ENCODE measurements around the gene HEPHL1. TPM values are rescaled to one million over a fixed set of nuclear protein-coding genes. Genes with fewer than 3 reads are reported as not detected.

Gene HEPHL1
- total RNA-seq, 2 experiments from 2014 or later: not detected

GRCh38 chr11:94028436-94028835 is 7.3 kb downstream of the HEPHL1 start:
- intact Hi-C loops (cut with micrococcal nuclease): no loop called here
- H3K36me3 Mint-ChIP-seq (ENCODE audit: low read depth): no peaks in the 10 kb centered on the region
- H3K27ac Mint-ChIP-seq: no peak overlapping the region
- no peak overlapping the region for H3K4me3 Mint-ChIP-seq
- peaks cover 6% of the 10 kb centered on the region for H3K27me3 Mint-ChIP-seq (ENCODE audit: low read depth)
- CTCF ChIA-PET: no interaction called here
- no peak for DNase-seq
- no peaks in the 10 kb centered on the region for H3K4me1 Mint-ChIP-seq (ENCODE audit: low read depth)
- no peaks in the 10 kb centered on the region for H3K9me3 Mint-ChIP-seq

DNA sequence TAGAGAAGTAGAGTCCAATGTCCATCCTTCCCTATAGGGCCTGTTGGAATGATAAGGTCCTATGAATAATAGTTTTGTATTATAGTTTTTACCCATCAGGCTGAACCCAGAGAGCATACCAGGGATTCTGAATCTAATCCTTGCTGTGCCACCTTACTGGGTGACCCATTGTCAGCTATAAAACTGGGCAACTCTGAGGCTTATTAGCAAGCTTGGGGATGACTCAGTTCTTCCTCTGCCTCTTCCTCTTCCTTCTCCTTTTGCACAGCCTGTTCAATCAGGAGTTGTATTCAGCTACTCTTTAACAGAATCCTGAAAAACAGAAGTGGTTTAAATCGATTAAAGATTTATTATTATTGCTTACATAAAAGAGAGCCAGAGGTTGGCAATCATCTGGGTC is 8.9 kb downstream of the HEPHL1 start:
- intact Hi-C loops (cut with micrococcal nuclease): no loop called here
- Mint-ChIP-seq H3K27ac (no peak overlapping the region), H3K27me3 (ENCODE audit: low read depth) (peaks cover 9% of the 10 kb centered on the region), H3K36me3 (ENCODE audit: low read depth) (no peaks in the 10 kb centered on the region), H3K4me1 (ENCODE audit: low read depth) (no peaks in the 10 kb centered on the region), H3K9me3 (no peaks in the 10 kb centered on the region), H3K4me3 (no peak overlapping the region)
- CTCF ChIA-PET: no interaction called here
- no peak for DNase-seq

DNA sequence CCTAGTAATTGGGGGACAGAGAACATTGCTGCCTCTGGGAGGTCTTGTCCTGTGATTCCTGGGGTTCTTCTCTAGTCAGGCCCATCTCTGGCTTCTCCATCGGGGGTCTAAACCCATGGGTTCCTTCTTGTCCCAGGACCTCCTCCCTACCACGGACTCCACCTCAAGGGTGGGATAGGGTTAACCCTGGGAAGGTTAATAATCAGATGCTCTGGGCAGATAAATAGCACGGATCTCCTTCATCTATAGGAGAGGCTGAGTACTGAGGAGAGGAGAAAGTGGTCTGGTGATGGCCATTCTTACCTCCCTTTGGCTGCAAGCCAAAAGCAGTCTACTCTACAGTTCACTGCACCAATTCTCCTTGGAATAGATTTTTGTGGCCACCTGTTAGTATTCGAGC is 10.5 kb downstream of the HEPHL1 start:
- Mint-ChIP-seq H3K36me3 (ENCODE audit: low read depth) (no peaks in the 10 kb centered on the region), H3K27ac (no peak overlapping the region), H3K27me3 (ENCODE audit: low read depth) (peaks cover 9% of the 10 kb centered on the region), H3K9me3 (peaks cover 3% of the 10 kb centered on the region), H3K4me1 (ENCODE audit: low read depth) (no peaks in the 10 kb centered on the region), H3K4me3 (no peak overlapping the region)
- intact Hi-C loops (cut with micrococcal nuclease): no loop called here
- no peak for DNase-seq
- CTCF ChIA-PET: no interaction called here

DNA sequence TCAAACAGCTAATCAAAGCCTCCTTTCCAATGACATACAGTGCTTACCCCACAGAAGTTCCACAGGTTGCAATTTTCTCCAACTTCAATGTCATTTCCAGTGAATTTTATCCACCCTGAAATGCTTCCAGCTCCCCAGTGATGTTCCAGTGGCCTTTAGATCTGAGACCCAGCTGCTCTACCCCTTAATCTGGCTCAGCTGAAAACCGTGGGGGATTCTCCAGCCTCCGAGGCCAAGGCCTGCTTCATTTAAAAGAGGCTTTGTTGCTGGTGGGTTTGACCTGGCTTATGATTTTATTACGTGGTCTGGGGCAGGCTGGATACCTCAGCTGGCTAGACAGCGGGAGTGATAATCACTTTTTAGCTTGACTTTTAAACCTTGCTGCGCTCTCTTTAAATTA is 10.9 kb downstream of the HEPHL1 start:
- peaks cover 9% of the 10 kb centered on the region for H3K27me3 Mint-ChIP-seq (ENCODE audit: low read depth)
- peaks cover 3% of the 10 kb centered on the region for H3K9me3 Mint-ChIP-seq
- no peaks in the 10 kb centered on the region for H3K4me1 Mint-ChIP-seq (ENCODE audit: low read depth)
- H3K27ac Mint-ChIP-seq: no peak overlapping the region
- no peak for DNase-seq
- intact Hi-C loops (cut with micrococcal nuclease): no loop called here
- CTCF ChIA-PET: no interaction called here
- H3K4me3 Mint-ChIP-seq: no peak overlapping the region
- no peaks in the 10 kb centered on the region for H3K36me3 Mint-ChIP-seq (ENCODE audit: low read depth)

- H3K27me3 Mint-ChIP-seq (ENCODE audit: low read depth): peaks cover 9% of the 10 kb centered on the region
- H3K36me3 Mint-ChIP-seq (ENCODE audit: low read depth): no peaks in the 10 kb centered on the region
- H3K4me3 Mint-ChIP-seq: no peak overlapping the region
- no peak overlapping the region for H3K27ac Mint-ChIP-seq
- no peaks in the 10 kb centered on the region for H3K4me1 Mint-ChIP-seq (ENCODE audit: low read depth)
- DNase-seq: no peak
- H3K9me3 Mint-ChIP-seq: peaks cover 3% of the 10 kb centered on the region
- CTCF ChIA-PET: interaction anchor here (0.6 kb wide), 1 partner anchor 408 kb away, joined by 3 read pairs; no protein-coding TSS in a partner anchor
- intact Hi-C loops (cut with micrococcal nuclease): no loop called here
Observed at GRCh38 chr11:94032725-94033124, 11.6 kb downstream of the HEPHL1 start.

- CTCF ChIA-PET: interaction anchor here (0.8 kb wide), 1 partner anchor 279 kb away, joined by 3 read pairs; no protein-coding TSS in a partner anchor
- no peak overlapping the region for H3K4me3 Mint-ChIP-seq
- no peak for DNase-seq
- H3K27me3 Mint-ChIP-seq (ENCODE audit: low read depth): peaks cover 6% of the 10 kb centered on the region
- H3K4me1 Mint-ChIP-seq (ENCODE audit: low read depth): no peaks in the 10 kb centered on the region
- H3K36me3 Mint-ChIP-seq (ENCODE audit: low read depth): no peaks in the 10 kb centered on the region
- H3K27ac Mint-ChIP-seq: no peak overlapping the region
- peaks cover 3% of the 10 kb centered on the region for H3K9me3 Mint-ChIP-seq
- intact Hi-C loops (cut with micrococcal nuclease): no loop called here
Observed at GRCh38 chr11:94034207-94034606, 13.1 kb downstream of the HEPHL1 start.

GRCh38 chr11:94036096-94036495 is 14.9 kb downstream of the HEPHL1 start:
- Mint-ChIP-seq H3K9me3 (peaks cover 3% of the 10 kb centered on the region), H3K36me3 (ENCODE audit: low read depth) (no peaks in the 10 kb centered on the region), H3K27ac (no peak overlapping the region), H3K4me1 (ENCODE audit: low read depth) (no peaks in the 10 kb centered on the region), H3K4me3 (no peak overlapping the region), H3K27me3 (ENCODE audit: low read depth) (peaks cover 5% of the 10 kb centered on the region)
- CTCF ChIA-PET: no interaction called here
- DNase-seq: no peak
- intact Hi-C loops (cut with micrococcal nuclease): no loop called here

DNA sequence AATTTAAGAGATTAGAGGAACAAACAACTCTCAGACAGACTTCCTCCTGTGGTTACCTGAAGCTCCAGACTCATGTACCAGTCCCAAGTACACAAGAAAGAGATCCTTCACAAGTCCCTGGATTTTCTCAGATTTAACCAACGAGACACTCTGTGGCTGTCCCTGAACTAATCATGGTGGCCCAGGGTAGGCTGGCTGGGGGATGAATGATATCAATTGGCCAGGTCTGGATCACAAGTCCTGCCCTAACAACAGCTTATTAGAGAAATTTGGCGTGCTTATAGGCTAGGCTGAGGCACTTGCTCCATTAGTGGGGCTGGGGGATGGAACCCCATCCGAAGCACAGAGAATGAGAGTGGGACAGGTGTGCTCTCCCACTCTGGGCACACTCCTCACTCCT is 22.1 kb downstream of the HEPHL1 start:
- no peaks in the 10 kb centered on the region for H3K9me3 Mint-ChIP-seq
- H3K36me3 Mint-ChIP-seq (ENCODE audit: low read depth): no peaks in the 10 kb centered on the region
- no peaks in the 10 kb centered on the region for H3K27me3 Mint-ChIP-seq (ENCODE audit: low read depth)
- CTCF ChIA-PET: no interaction called here
- no peak overlapping the region for H3K4me3 Mint-ChIP-seq
- H3K4me1 Mint-ChIP-seq (ENCODE audit: low read depth): no peaks in the 10 kb centered on the region
- no peak overlapping the region for H3K27ac Mint-ChIP-seq
- DNase-seq: no peak
- intact Hi-C loops (cut with micrococcal nuclease): no loop called here

DNA sequence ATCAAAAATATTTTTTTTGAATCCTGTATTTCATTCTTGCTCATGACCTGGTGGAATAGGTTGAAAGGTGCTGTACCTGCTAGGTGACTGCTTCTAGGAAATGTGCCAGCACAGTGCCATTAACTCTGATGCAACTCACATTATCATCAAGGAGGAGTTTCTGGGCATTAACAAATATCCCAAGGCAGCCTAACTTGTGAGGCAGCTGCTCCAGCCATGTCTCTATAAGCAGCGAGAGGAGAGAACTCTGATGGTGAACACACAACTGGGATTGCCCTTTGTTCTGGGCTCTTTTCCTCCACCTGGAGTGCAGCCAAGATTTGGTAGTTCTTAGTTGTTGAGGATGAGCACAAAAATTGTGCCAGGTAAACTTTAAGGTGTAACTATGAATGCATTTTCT is 25.6 kb downstream of the HEPHL1 start:
- intact Hi-C loops (cut with micrococcal nuclease): no loop called here
- no peak overlapping the region for H3K4me3 Mint-ChIP-seq
- H3K27me3 Mint-ChIP-seq (ENCODE audit: low read depth): no peaks in the 10 kb centered on the region
- no peaks in the 10 kb centered on the region for H3K9me3 Mint-ChIP-seq
- no peaks in the 10 kb centered on the region for H3K4me1 Mint-ChIP-seq (ENCODE audit: low read depth)
- DNase-seq: no peak
- CTCF ChIA-PET: no interaction called here
- no peak overlapping the region for H3K27ac Mint-ChIP-seq
- no peaks in the 10 kb centered on the region for H3K36me3 Mint-ChIP-seq (ENCODE audit: low read depth)

- no peaks in the 10 kb centered on the region for H3K9me3 Mint-ChIP-seq
- H3K27ac Mint-ChIP-seq: no peak overlapping the region
- peaks cover 1% of the 10 kb centered on the region for H3K27me3 Mint-ChIP-seq (ENCODE audit: low read depth)
Observed at GRCh38 chr11:94048032-94048709, 27.0 kb downstream of the HEPHL1 start.

DNA sequence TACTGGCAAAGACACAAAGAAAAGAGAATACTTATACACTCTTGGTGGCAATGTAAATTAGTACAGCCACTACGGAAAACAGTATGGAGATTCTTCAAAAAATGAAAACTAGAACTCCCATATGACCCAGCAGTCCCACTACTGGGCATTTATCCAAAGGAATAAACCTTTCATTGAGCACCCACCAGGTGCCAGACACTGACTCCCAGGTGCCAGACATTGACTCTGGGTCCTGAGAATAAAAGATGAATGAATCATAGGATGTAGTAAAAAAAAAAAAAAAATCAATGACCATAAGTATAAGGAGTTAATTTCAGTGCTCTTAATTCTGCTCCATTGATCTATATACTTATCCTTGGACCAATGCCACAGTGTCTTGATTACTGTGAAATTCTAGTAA is 28.2 kb downstream of the HEPHL1 start:
- no peak for DNase-seq
- CTCF ChIA-PET: no interaction called here
- Mint-ChIP-seq H3K27ac (no peak overlapping the region), H3K4me3 (no peak overlapping the region), H3K36me3 (ENCODE audit: low read depth) (no peaks in the 10 kb centered on the region), H3K4me1 (ENCODE audit: low read depth) (no peaks in the 10 kb centered on the region), H3K9me3 (no peaks in the 10 kb centered on the region), H3K27me3 (ENCODE audit: low read depth) (peaks cover 1% of the 10 kb centered on the region)
- intact Hi-C loops (cut with micrococcal nuclease): no loop called here

More at GRCh38 chr11:94048032-94048709, 27.0 kb downstream of the HEPHL1 start:
- H3K4me3 Mint-ChIP-seq: no peak overlapping the region
- intact Hi-C loops (cut with micrococcal nuclease): no loop called here
- CTCF ChIA-PET: no interaction called here
- DNase-seq: no peak
- H3K4me1 Mint-ChIP-seq (ENCODE audit: low read depth): no peaks in the 10 kb centered on the region
- no peaks in the 10 kb centered on the region for H3K36me3 Mint-ChIP-seq (ENCODE audit: low read depth)

DNA sequence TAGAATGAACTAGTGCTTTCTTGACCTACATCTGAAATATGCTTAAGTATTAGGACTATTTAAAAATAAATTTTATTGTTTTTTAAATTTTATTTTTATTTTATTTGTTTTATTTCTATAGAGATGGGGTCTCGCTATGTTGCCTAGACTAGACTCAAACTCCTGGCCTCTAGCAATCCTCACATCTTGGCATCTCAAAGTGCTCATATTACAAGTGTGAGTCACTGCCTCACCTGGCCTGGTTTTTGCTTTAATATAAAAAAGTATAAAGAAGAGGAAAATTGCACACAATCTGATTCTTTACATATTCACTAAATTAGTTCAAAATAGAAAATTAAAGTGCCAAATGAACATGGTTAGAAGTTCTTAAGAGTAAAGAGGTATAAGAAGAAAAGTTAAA is 37.5 kb downstream of the HEPHL1 start:
- CTCF ChIA-PET: no interaction called here
- Mint-ChIP-seq H3K27me3 (ENCODE audit: low read depth) (peaks cover 13% of the 10 kb centered on the region), H3K27ac (no peak overlapping the region), H3K9me3 (no peaks in the 10 kb centered on the region), H3K4me3 (no peak overlapping the region), H3K36me3 (ENCODE audit: low read depth) (no peaks in the 10 kb centered on the region), H3K4me1 (ENCODE audit: low read depth) (no peaks in the 10 kb centered on the region)
- intact Hi-C loops (cut with micrococcal nuclease): no loop called here
- DNase-seq: no peak

DNA sequence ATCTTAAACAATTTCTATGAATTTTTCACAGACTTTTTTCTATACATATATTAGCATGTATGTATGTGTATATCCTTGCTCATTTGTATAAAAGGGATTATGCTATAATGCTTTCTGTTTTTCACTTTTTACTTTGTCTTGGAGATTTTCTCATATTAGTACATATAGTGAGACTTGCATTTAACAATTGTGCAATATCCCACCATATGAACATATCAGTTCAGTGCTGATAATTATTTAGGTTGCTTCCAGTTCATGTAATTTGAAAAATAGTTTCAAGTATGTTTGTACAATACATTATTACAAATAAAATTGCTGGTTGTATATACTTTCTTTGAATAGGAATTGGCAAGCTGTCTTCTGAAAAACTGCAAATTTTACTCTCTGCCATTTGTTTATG is 37.9 kb downstream of the HEPHL1 start:
- CTCF ChIA-PET: no interaction called here
- DNase-seq: no peak
- Mint-ChIP-seq H3K27ac (no peak overlapping the region), H3K4me1 (ENCODE audit: low read depth) (no peaks in the 10 kb centered on the region), H3K9me3 (no peaks in the 10 kb centered on the region), H3K36me3 (ENCODE audit: low read depth) (no peaks in the 10 kb centered on the region), H3K27me3 (ENCODE audit: low read depth) (peaks cover 13% of the 10 kb centered on the region), H3K4me3 (no peak overlapping the region)
- intact Hi-C loops (cut with micrococcal nuclease): no loop called here
